ENCODE results near the gene NOTCH3. TPM values are rescaled to one million over a fixed set of nuclear protein-coding genes. Genes with fewer than 3 reads are reported as not detected.

Gene NOTCH3
- total and polyA plus RNA-seq, 2 donors (not counting 1 experiment from before 2014, with no cell fraction given), result 26.4 to 42.6 TPM

DNA sequence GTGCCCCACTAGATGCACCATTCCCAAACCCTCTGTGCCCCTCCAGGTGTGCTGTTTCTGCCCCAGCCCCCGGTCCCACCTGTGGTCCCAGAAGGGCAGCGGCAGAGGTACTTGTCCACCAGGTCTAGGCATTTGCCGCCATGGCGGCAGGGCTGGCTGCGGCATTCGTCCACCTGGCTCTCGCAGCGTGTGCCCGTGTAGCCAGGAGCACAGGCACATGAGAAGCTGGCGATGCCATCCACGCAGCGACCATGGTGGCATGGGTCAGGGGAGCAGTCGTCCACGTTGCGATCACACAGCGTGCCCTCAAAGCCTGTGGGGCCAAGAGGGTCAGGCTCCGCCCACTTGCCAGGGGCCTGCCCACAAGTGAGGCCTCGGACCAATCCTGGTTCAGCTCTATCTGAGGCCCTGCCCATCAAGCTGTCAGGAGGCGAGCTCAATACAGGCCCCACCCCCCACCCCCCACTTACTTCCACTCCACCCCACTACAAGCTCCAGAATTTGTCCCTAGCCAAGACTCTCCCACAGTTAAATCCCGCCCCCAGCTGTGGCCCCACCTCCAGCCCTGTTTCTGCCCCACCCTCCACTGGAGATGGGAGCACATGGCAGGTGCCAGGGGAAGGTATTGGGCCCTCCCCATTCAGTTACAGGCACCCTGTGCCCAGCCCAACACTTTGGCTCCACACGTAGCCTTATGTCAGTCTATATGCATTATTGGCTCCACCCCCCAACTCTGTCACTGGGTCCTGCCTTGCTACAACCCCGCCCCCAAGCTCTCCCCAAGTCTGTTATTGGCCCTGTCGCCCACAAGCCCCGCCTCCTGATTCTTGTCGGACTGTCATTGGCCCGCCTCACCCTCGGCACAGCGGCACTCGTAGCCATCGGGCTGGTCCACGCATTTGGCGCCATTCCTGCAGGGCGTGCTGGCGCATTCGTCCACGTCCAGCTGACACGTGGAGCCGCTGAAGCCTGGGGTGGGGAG, 13.5 kb downstream of the NOTCH3 start:
- Histone ChIP-seq H3K9me3 (ENCODE audit: control insufficient read depth, insufficient read depth, low read depth, low read length) (no peaks in the 10 kb centered on the region), H2AFZ (ENCODE audit: low read length) (no peak overlapping the region), H3K36me3 (ENCODE audit: control insufficient read depth, insufficient read depth, low read length) (peaks cover 15% of the 10 kb centered on the region), H3K4me3 (replicated peaks in 1 of 4; ENCODE audit: control extremely low read depth in 1 of 4, insufficient read depth in 1 of 4, low read depth in 3 of 4, low read length in 4 of 4) (no peak overlapping the region), H3K27ac (ENCODE audit: insufficient read depth, low read length) (no peak overlapping the region), H4K20me1 (ENCODE audit: control insufficient read depth, extremely low read depth, insufficient read depth, low read length) (no peaks in the 10 kb centered on the region), H3K4me2 (ENCODE audit: extremely low read depth, insufficient read depth, low read length) (no peak overlapping the region), H3K4me1 (ENCODE audit: control insufficient read depth, extremely low read depth, insufficient read depth, low read length) (no peaks in the 10 kb centered on the region), H3K27me3 (ENCODE audit: control insufficient read depth, insufficient read depth, low read length) (no peaks in the 10 kb centered on the region), H3K9ac (ENCODE audit: insufficient read depth, low read length) (no peak overlapping the region), H3K79me2 (ENCODE audit: control insufficient read depth, insufficient read depth, low read length) (no peaks in the 10 kb centered on the region)
- TF ChIP-seq CTCF (conservative IDR thresholded peaks at IDR 0.05 in 1 of 2, IDR thresholded peaks at IDR 0.05 in 1 of 2; ENCODE audit: low read depth in 1 of 2, low read length in 2 of 2) (no peak), EZH2 (IDR thresholded peaks at IDR 0.05; ENCODE audit: low read length, missing control alignments) (no peak)
- no peak for DNase-seq (ENCODE audit: low read depth in 2 of 2)

DNA sequence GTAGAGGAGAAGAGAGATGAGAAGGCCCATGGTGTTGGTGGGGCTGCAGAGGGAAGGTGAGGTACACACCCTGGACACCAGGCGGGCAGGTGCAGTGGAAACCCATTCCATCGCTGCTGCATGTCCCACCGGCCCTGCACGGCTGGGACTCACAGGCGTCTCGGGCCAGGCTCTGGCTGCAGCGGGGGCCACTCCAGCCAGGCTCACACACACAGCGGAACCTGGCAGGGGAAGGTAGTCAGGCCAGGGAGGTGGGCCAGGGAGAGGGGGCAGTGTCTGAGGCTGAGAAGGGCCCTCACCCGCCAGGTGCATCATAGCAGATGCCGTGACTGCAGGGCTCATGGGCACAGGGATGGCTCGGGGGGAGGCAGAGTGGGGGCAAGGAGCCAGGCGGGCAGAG, 15.6 kb downstream of the NOTCH3 start:
- TF ChIP-seq EZH2 (IDR thresholded peaks at IDR 0.05; ENCODE audit: low read length, missing control alignments), result no peak
- TF ChIP-seq CTCF (conservative IDR thresholded peaks at IDR 0.05 in 1 of 2, IDR thresholded peaks at IDR 0.05 in 1 of 2; ENCODE audit: low read depth in 1 of 2, low read length in 2 of 2), result no peak
- no peaks in the 10 kb centered on the region for H3K27me3 ChIP-seq (ENCODE audit: control insufficient read depth, insufficient read depth, low read length)
- no peak overlapping the region for H3K4me3 ChIP-seq (replicated peaks in 1 of 4; ENCODE audit: control extremely low read depth in 1 of 4, insufficient read depth in 1 of 4, low read depth in 3 of 4, low read length in 4 of 4)
- no peaks in the 10 kb centered on the region for H4K20me1 ChIP-seq (ENCODE audit: control insufficient read depth, extremely low read depth, insufficient read depth, low read length)
- no peak overlapping the region for H3K9ac ChIP-seq (ENCODE audit: insufficient read depth, low read length)
- H2AFZ ChIP-seq (ENCODE audit: low read length), result no peak overlapping the region
- no peak overlapping the region for H3K4me2 ChIP-seq (ENCODE audit: extremely low read depth, insufficient read depth, low read length)
- DNase-seq (ENCODE audit: low read depth in 2 of 2), result no peak
- no peak overlapping the region for H3K27ac ChIP-seq (ENCODE audit: insufficient read depth, low read length)
- no peaks in the 10 kb centered on the region for H3K79me2 ChIP-seq (ENCODE audit: control insufficient read depth, insufficient read depth, low read length)
- H3K4me1 ChIP-seq (ENCODE audit: control insufficient read depth, extremely low read depth, insufficient read depth, low read length), result no peaks in the 10 kb centered on the region
- H3K36me3 ChIP-seq (ENCODE audit: control insufficient read depth, insufficient read depth, low read length), result peaks cover 17% of the 10 kb centered on the region
- H3K9me3 ChIP-seq (ENCODE audit: control insufficient read depth, insufficient read depth, low read depth, low read length), result no peaks in the 10 kb centered on the region

GRCh38 chr19:15184776-15185175, 16.0 kb downstream of the NOTCH3 start:
- H3K4me2 ChIP-seq (ENCODE audit: extremely low read depth, insufficient read depth, low read length), result no peak overlapping the region
- no peak overlapping the region for H3K9ac ChIP-seq (ENCODE audit: insufficient read depth, low read length)
- no peak overlapping the region for H3K27ac ChIP-seq (ENCODE audit: insufficient read depth, low read length)
- no peak for DNase-seq (ENCODE audit: low read depth in 2 of 2)
- no peak overlapping the region for H3K4me3 ChIP-seq (replicated peaks in 1 of 4; ENCODE audit: control extremely low read depth in 1 of 4, insufficient read depth in 1 of 4, low read depth in 3 of 4, low read length in 4 of 4)
- TF ChIP-seq EZH2 (IDR thresholded peaks at IDR 0.05; ENCODE audit: low read length, missing control alignments) (no peak), CTCF (conservative IDR thresholded peaks at IDR 0.05 in 1 of 2, IDR thresholded peaks at IDR 0.05 in 1 of 2; ENCODE audit: low read depth in 1 of 2, low read length in 2 of 2) (no peak)
- H3K79me2 ChIP-seq (ENCODE audit: control insufficient read depth, insufficient read depth, low read length), result no peaks in the 10 kb centered on the region
- H3K36me3 ChIP-seq (ENCODE audit: control insufficient read depth, insufficient read depth, low read length), result peaks cover 17% of the 10 kb centered on the region
- no peak overlapping the region for H2AFZ ChIP-seq (ENCODE audit: low read length)
- H4K20me1 ChIP-seq (ENCODE audit: control insufficient read depth, extremely low read depth, insufficient read depth, low read length), result no peaks in the 10 kb centered on the region
- no peaks in the 10 kb centered on the region for H3K9me3 ChIP-seq (ENCODE audit: control insufficient read depth, insufficient read depth, low read depth, low read length)
- H3K27me3 ChIP-seq (ENCODE audit: control insufficient read depth, insufficient read depth, low read length), result no peaks in the 10 kb centered on the region
- H3K4me1 ChIP-seq (ENCODE audit: control insufficient read depth, extremely low read depth, insufficient read depth, low read length), result no peaks in the 10 kb centered on the region
